ENCODE results near the gene CST1. TPM values are rescaled to one million over a fixed set of nuclear protein-coding genes. Genes with fewer than 3 reads are reported as not detected.
"Not testable (repeated sequence)": the region's sequence is repeated elsewhere in the genome, so short reads cannot be mapped to it uniquely, and the experiment has no call there.

The CST1 gene
- polyA plus RNA-seq, 1 of the 3 experiments (the other 2 are of a cell fraction): not detected

GRCh38 chr20:23759306-23759940 is 8.7 kb upstream of the CST1 start:
- no peak overlapping the region for H3K4me3 ChIP-seq (ENCODE audit: low read depth in 2 of 2, low read length in 1 of 2)
- H3K9me3 ChIP-seq: no peaks in the 10 kb centered on the region
- H3K4me2 ChIP-seq: no peak overlapping the region
- no peak overlapping the region for H3K9ac ChIP-seq
- DNase-seq: no peak
- H3K36me3 ChIP-seq (replicated peaks in 1 of 2; ENCODE audit: control insufficient read depth in 1 of 2, insufficient read depth in 2 of 2, low read length in 1 of 2): no peaks in the 10 kb centered on the region
- H3K27ac ChIP-seq (ENCODE audit: low read depth in 2 of 2, low read length in 1 of 2): no peak overlapping the region
- CTCF ChIA-PET: no interaction called here
- no peaks in the 10 kb centered on the region for H3F3A ChIP-seq (replicated peaks; ENCODE audit: insufficient read depth)
- peaks cover 0 to 4% of the 10 kb centered on the region in 2 experiments; a peak in 1 of 4 replicates for H3K4me1 ChIP-seq (ENCODE audit: control insufficient read depth in 1 of 2, insufficient read depth in 2 of 2, low read depth in 1 of 2, low read length in 1 of 2)
- no peaks in the 10 kb centered on the region for H3K9me2 ChIP-seq
- TF ChIP-seq, protein P1, sequence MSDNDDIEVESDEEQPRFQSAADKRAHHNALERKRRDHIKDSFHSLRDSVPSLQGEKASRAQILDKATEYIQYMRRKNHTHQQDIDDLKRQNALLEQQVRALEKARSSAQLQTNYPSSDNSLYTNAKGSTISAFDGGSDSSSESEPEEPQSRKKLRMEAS (IDR thresholded peaks at IDR 0.05; ENCODE audit: low read depth): no peak
- TF ChIP-seq JUND (IDR thresholded peaks at IDR 0.05) (no peak), MXI1 (IDR thresholded peaks at IDR 0.05; ENCODE audit: low read depth, low read length) (no peak), PBX3 (IDR thresholded peaks at IDR 0.05) (no peak), RCOR1 (IDR thresholded peaks at IDR 0.05; ENCODE audit: low read length) (no peak), POLR2AphosphoS5 (IDR thresholded peaks at IDR 0.05; ENCODE audit: low read depth, low read length) (no peak), NFIC (IDR thresholded peaks at IDR 0.05; ENCODE audit: borderline replicate concordance) (no peak), FOXM1 (IDR thresholded peaks at IDR 0.05; ENCODE audit: low read depth) (no peak), MEF2A (IDR thresholded peaks at IDR 0.05; ENCODE audit: borderline replicate concordance, low read depth) (no peak), FOXJ3 (CRISPR knock-in tag; IDR thresholded peaks at IDR 0.05) (no peak), CHD2 (IDR thresholded peaks at IDR 0.05; ENCODE audit: low read length, partially characterized antibody) (no peak), EZH2phosphoT487 (IDR thresholded peaks at IDR 0.05; ENCODE audit: borderline replicate concordance, low read depth) (no peak), RAD21 (IDR thresholded peaks at IDR 0.05; ENCODE audit: low read length) (no peak)
- TF ChIP-seq, protein P2, sequence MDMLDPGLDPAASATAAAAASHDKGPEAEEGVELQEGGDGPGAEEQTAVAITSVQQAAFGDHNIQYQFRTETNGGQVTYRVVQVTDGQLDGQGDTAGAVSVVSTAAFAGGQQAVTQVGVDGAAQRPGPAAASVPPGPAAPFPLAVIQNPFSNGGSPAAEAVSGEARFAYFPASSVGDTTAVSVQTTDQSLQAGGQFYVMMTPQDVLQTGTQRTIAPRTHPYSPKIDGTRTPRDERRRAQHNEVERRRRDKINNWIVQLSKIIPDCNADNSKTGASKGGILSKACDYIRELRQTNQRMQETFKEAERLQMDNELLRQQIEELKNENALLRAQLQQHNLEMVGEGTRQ (IDR thresholded peaks at IDR 0.05; ENCODE audit: borderline replicate concordance, low read depth, low read length): no peak
- H3K79me2 ChIP-seq (ENCODE audit: insufficient read depth): no peaks in the 10 kb centered on the region
- H2AFZ ChIP-seq (ENCODE audit: low read depth): no peak overlapping the region
- POLR2A ChIA-PET: no interaction called here
- no peaks in the 10 kb centered on the region for H4K20me1 ChIP-seq (ENCODE audit: insufficient read depth)
- WGBS (ENCODE audit: low lambda C conversion rate): 0% methylated on average over 2 of the region's 2 CpGs
- no peaks in the 10 kb centered on the region; the same call in 1 of the 2 replicates for H3K27me3 ChIP-seq (ENCODE audit: insufficient read depth)

GRCh38 chr20:23756792-23757191 is 6.1 kb upstream of the CST1 start:
- H3K36me3 ChIP-seq (replicated peaks in 1 of 2; ENCODE audit: control insufficient read depth in 1 of 2, insufficient read depth in 2 of 2, low read length in 1 of 2); H3K4me3 ChIP-seq (ENCODE audit: low read depth in 2 of 2, low read length in 1 of 2); CTCF ChIA-PET; POLR2A ChIA-PET; H3K27me3 ChIP-seq (ENCODE audit: insufficient read depth); H4K20me1 ChIP-seq (ENCODE audit: insufficient read depth); H3K4me1 ChIP-seq (ENCODE audit: control insufficient read depth in 1 of 2, insufficient read depth in 2 of 2, low read depth in 1 of 2, low read length in 1 of 2); H3K9me3 ChIP-seq; H3K27ac ChIP-seq (ENCODE audit: low read depth in 2 of 2, low read length in 1 of 2); H3K79me2 ChIP-seq (ENCODE audit: insufficient read depth); H3K9ac ChIP-seq; H2AFZ ChIP-seq (ENCODE audit: low read depth); DNase-seq; H3K4me2 ChIP-seq; H3K9me2 ChIP-seq; H3F3A ChIP-seq (replicated peaks; ENCODE audit: insufficient read depth): not testable (repeated sequence)
- 5% methylated on average over 3 of the region's 3 CpGs for WGBS (ENCODE audit: low lambda C conversion rate)

All from SK-N-SH (cell line).